ENCODE data around the gene PICALM. TPM values are rescaled to one million over a fixed set of nuclear protein-coding genes. Genes with fewer than 3 reads are reported as not detected.
A peak's percentile ranks its signal among the peaks of the same experiment; 100 is the strongest.

PICALM gene
- total RNA-seq, 4 donors from 2014 or later, result 128 to 196 (median 143) TPM

- no peak for DNase-seq
- TF ChIP-seq POLR2A (IDR thresholded peaks at IDR 0.05) (no peak), CTCF (IDR thresholded peaks at IDR 0.05) (no peak)
- H3K27ac ChIP-seq, result no peak overlapping the region
- peaks cover 0 to 22% (median 0%) of the 10 kb centered on the region in 3 donors for H3K36me3 ChIP-seq
- intact Hi-C loops (cut with DNase I), result no loop called here
- WGBS, 2 donors, result 72 to 77% methylated on average over 2 of the region's 2 CpGs
- H3K4me1 ChIP-seq, result peaks cover 0 to 28% (median 9%) of the 10 kb centered on the region in 3 donors
- no peaks in the 10 kb centered on the region for H3K27me3 ChIP-seq
- no peaks in the 10 kb centered on the region for H3K9me3 ChIP-seq
- no peak overlapping the region for H3K4me3 ChIP-seq
Observed at GRCh38 chr11:86034710-86035109, 34.2 kb downstream of the PICALM start.

- H3K36me3 ChIP-seq, result peaks cover 0 to 86% (median 7%) of the 10 kb centered on the region in 3 donors
- 45 to 49% methylated on average over 3 of the region's 3 CpGs for WGBS, 2 donors
Observed at GRCh38 chr11:86021377-86021776, 47.5 kb downstream of the PICALM start.

GRCh38 chr11:86018249-86018648 lies 50.6 kb downstream of the PICALM start:
- Histone ChIP-seq H3K4me1 (peaks cover 0 to 17% (median 2%) of the 10 kb centered on the region in 3 donors), H3K27ac (no peak overlapping the region), H3K27me3 (no peaks in the 10 kb centered on the region), H3K4me3 (no peak overlapping the region), H3K9me3 (no peaks in the 10 kb centered on the region), H3K36me3 (peaks cover 0 to 78% (median 0%) of the 10 kb centered on the region in 3 donors)
- no peak for TF ChIP-seq CTCF (IDR thresholded peaks at IDR 0.05)
- intact Hi-C loops (cut with DNase I), result no loop called here
- no peak for DNase-seq
- 92 to 95% methylated on average over 1 of the region's 1 CpG for WGBS, 2 donors

More at GRCh38 chr11:86021377-86021776, 47.5 kb downstream of the PICALM start:
- TF ChIP-seq CTCF (IDR thresholded peaks at IDR 0.05) (no peak), POLR2A (IDR thresholded peaks at IDR 0.05) (no peak)
- no peak for DNase-seq
- H3K27me3 ChIP-seq, result no peaks in the 10 kb centered on the region
- intact Hi-C loops (cut with DNase I), result no loop called here
- H3K4me1 ChIP-seq, result peaks cover 0 to 8% (median 2%) of the 10 kb centered on the region in 3 donors
- H3K27ac ChIP-seq, result peak overlapping the region in 1 of 4 donors; percentile 11
- H3K4me3 ChIP-seq, result no peak overlapping the region
- no peaks in the 10 kb centered on the region for H3K9me3 ChIP-seq

GRCh38 chr11:86016451-86016850 lies 52.4 kb downstream of the PICALM start:
- no peak overlapping the region for H3K27ac ChIP-seq
- TF ChIP-seq POLR2A (IDR thresholded peaks at IDR 0.05) (no peak), CTCF (IDR thresholded peaks at IDR 0.05) (no peak)
- intact Hi-C loops (cut with DNase I), result no loop called here
- H3K4me1 ChIP-seq, result peaks cover 0 to 14% (median under 1%) of the 10 kb centered on the region in 3 donors
- peaks cover 0 to 84% (median 4%) of the 10 kb centered on the region in 3 donors for H3K36me3 ChIP-seq
- H3K9me3 ChIP-seq, result no peaks in the 10 kb centered on the region
- WGBS, 2 donors, result 81% methylated on average over 2 of the region's 2 CpGs
- no peak for DNase-seq
- no peak overlapping the region for H3K4me3 ChIP-seq
- no peaks in the 10 kb centered on the region for H3K27me3 ChIP-seq

GRCh38 chr11:86015699-86016098 lies 53.2 kb downstream of the PICALM start:
- H3K9me3 ChIP-seq, result no peaks in the 10 kb centered on the region
- TF ChIP-seq CTCF (IDR thresholded peaks at IDR 0.05), result no peak
- no peak for TF ChIP-seq POLR2A (IDR thresholded peaks at IDR 0.05)
- DNase-seq, result no peak
- peaks cover 0 to 84% (median 4%) of the 10 kb centered on the region in 3 donors for H3K36me3 ChIP-seq
- no peaks in the 10 kb centered on the region for H3K27me3 ChIP-seq
- no peak overlapping the region for H3K4me3 ChIP-seq
- intact Hi-C loops (cut with DNase I), result no loop called here
- peaks cover 0 to 9% (median 0%) of the 10 kb centered on the region in 3 donors for H3K4me1 ChIP-seq
- no peak overlapping the region for H3K27ac ChIP-seq
- 74 to 87% methylated on average over 4 of the region's 4 CpGs for WGBS, 2 donors
